K562 (cell line): ENCODE data around the gene IL5. TPM values are rescaled to one million over a fixed set of nuclear protein-coding genes. Genes with fewer than 3 reads are reported as not detected.

Source experiments
- ARID1B ChIP-seq: fragments of 450-650 bp; IDR thresholded peaks from 2 replicates; pipeline ENCODE4 v1.6.1; 2016; ENCODE audit warnings: antibody characterized with exemption, mild to moderate bottlenecking, inconsistent platforms
- CEBPB ChIP-seq: fragments of 450-650 bp; IDR thresholded peaks from 2 replicates; pipeline ENCODE4 v1.6.1; 2016; ENCODE audit warnings: missing genetic modification characterization, missing compliant biosample characterization
- CREB5 ChIP-seq: fragments of 250-450 bp; sonication (Bioruptor Pico); IDR thresholded peaks from 2 replicates; pipeline ENCODE4 v1.5.0; 2020; ENCODE audit warnings: mild to moderate bottlenecking
- CSDE1 ChIP-seq, 2 experiments: fragments of 450-650 bp; IDR thresholded peaks; 2 replicates each; pipeline ENCODE4 v1.6.1; 2016; ENCODE audit warnings: mild to moderate bottlenecking in 1 of 2
- DPF2 ChIP-seq: fragments of 450-650 bp; IDR thresholded peaks from 2 replicates; pipeline ENCODE4 v1.6.1; 2016
- JUND ChIP-seq, 2 experiments: IDR thresholded peaks; 2 replicates in 1 of 2; 3 replicates in 1 of 2; pipeline ENCODE4 v1.6.1; 2011; ENCODE audit warnings: borderline replicate concordance in 2 of 2, low read depth in 2 of 2, low read length in 2 of 2, improper control_type of control experiment in 1 of 2, missing biosample characterization in 1 of 2, missing genetic modification characterization in 1 of 2, missing genetic modification reagents in 1 of 2
- KLF10 ChIP-seq: fragments of 250-450 bp; sonication (Bioruptor Pico); IDR thresholded peaks from 2 replicates; pipeline ENCODE4 v1.6.1; 2021; ENCODE audit warnings: matching md5 sums
- NFRKB ChIP-seq: fragments of 450-650 bp; IDR thresholded peaks from 2 replicates; pipeline ENCODE4 v1.6.1; 2016; ENCODE audit warnings: low read depth
- SMAD1 ChIP-seq: fragments of 150-350 bp; IDR thresholded peaks from 2 replicates; pipeline ENCODE4 v1.6.1; 2014; ENCODE audit warnings: low read length, low read depth; ENCODE audit not compliant: partially characterized antibody
- TFE3 ChIP-seq: fragments of 450-650 bp; formaldehyde crosslinking; IDR thresholded peaks from 2 replicates; pipeline ENCODE4 v1.4.0; 2020; ENCODE audit warnings: mild to moderate bottlenecking, mixed read lengths
- YY1 ChIP-seq, 3 experiments: IDR thresholded peaks; 2 replicates each; pipeline ENCODE4 v1.6.1; 2011; ENCODE audit warnings: low read length in 2 of 3, mild to moderate bottlenecking in 2 of 3, moderate library complexity in 2 of 3, borderline replicate concordance in 1 of 3, control low read depth in 1 of 3, low read depth in 1 of 3; ENCODE audit not compliant: insufficient read depth in 3 of 3, insufficient replicate concordance in 2 of 3, control insufficient read depth in 1 of 3, insufficient read length in 1 of 3; ENCODE audit errors: extremely low read depth in 1 of 3
- polyA plus RNA-seq, 8 experiments: library from polyadenylated mRNA; depleted of rRNA in 4 of 8; stranded (reverse) in 5 of 8; unstranded in 3 of 8; fragments of >200 nt; fragmentation: Nextera tagmentation in 2 of 8; fragmentation: Illumina TruSeq in 1 of 8; extraction: Ambion mirVana in 2 of 8; extraction: Trizol in 1 of 8; gene quantifications; 2 replicates each; pipeline versions ENCODE4 v1.2.1 to v1.2.3, GENCODE V29; 2011 to 2014; ENCODE audit warnings: inconsistent platforms in 1 of 8, missing spikeins in 1 of 8
- total RNA-seq, 7 experiments: library from RNA; depleted of rRNA in 6 of 7; stranded (reverse); fragments of >200 nt in 6 of 7; fragmentation: Illumina TruSeq in 2 of 7; extraction: Trizol in 2 of 7; gene quantifications; 2 replicates each; pipeline versions ENCODE4 v1.2.1 to v1.2.3, GENCODE V29; 2011 to 2021; ENCODE audit warnings: low replicate concordance in 1 of 7

Gene IL5
- total and polyA plus RNA-seq, 9 of the 15 experiments (the other 6 are each of a cell fraction or from before 2014, with no cell fraction given), result 0.44 TPM; not detected in 8

GRCh38 chr5:132556153-132556762, 12.9 kb upstream of the IL5 start (continued):
- TF ChIP-seq CSDE1 (IDR thresholded peaks at IDR 0.05) (peak in 1 of 2 experiments; percentile 69; a peak in 1 of 4 replicates), SMAD1 (peak; percentile 41), ARID1B (0 out of 2 replicates have a peak, but pooled peaks have one; percentile 22), YY1 (IDR thresholded peaks at IDR 0.05; ENCODE audit: borderline replicate concordance in 1 of 3, control insufficient read depth in 1 of 3, extremely low read depth in 1 of 3, insufficient read depth in 3 of 3, insufficient read length in 1 of 3, insufficient replicate concordance in 2 of 3, low read depth in 1 of 3, low read length in 2 of 3) (peak in 1 of 3 experiments; percentile 71), NFRKB (peak; percentile 63; the same call in 1 of the 2 replicates), CREB5 (CRISPR knock-in tag) (no peak), TFE3 (CRISPR knock-in tag) (no peak), CEBPB (tag) (peak; percentile 48; the same call in 1 of the 2 replicates), KLF10 (CRISPR knock-in tag) (no peak), JUND (IDR thresholded peaks at IDR 0.05; ENCODE audit: borderline replicate concordance, low read depth, low read length) (peak; percentile 37; the same call in 1 of the 2 replicates), JUND (tag; IDR thresholded peaks at IDR 0.05; ENCODE audit: borderline replicate concordance, low read depth, low read length) (no peak; the same call in 2 of the 3 replicates), DPF2 (peak; percentile 40; the same call in 1 of the 2 replicates)
